Fibroblast of lung (primary cell): ENCODE results near the gene MCM3AP.

ENCODE experiments used
- EZH2 ChIP-seq: IDR thresholded peaks from 2 replicates; pipeline ENCODE4 v1.5.1; 2012; ENCODE audit warnings: low read length, control low read depth, mild to moderate bottlenecking; ENCODE audit errors: missing control alignments
- TF ChIP-seq, protein P1 (sequence below), 2 donors: IDR thresholded peaks in 1 of 2; conservative IDR thresholded peaks in 1 of 2; 1 replicate in 1 of 2; 2 replicates in 1 of 2; pipeline ENCODE4 v1.5.1; 2011 to 2012; ENCODE audit warnings: low read length in 2 of 2, control low read depth in 1 of 2, inconsistent platforms in 1 of 2, low read depth in 1 of 2, mild to moderate bottlenecking in 1 of 2

DNA sequence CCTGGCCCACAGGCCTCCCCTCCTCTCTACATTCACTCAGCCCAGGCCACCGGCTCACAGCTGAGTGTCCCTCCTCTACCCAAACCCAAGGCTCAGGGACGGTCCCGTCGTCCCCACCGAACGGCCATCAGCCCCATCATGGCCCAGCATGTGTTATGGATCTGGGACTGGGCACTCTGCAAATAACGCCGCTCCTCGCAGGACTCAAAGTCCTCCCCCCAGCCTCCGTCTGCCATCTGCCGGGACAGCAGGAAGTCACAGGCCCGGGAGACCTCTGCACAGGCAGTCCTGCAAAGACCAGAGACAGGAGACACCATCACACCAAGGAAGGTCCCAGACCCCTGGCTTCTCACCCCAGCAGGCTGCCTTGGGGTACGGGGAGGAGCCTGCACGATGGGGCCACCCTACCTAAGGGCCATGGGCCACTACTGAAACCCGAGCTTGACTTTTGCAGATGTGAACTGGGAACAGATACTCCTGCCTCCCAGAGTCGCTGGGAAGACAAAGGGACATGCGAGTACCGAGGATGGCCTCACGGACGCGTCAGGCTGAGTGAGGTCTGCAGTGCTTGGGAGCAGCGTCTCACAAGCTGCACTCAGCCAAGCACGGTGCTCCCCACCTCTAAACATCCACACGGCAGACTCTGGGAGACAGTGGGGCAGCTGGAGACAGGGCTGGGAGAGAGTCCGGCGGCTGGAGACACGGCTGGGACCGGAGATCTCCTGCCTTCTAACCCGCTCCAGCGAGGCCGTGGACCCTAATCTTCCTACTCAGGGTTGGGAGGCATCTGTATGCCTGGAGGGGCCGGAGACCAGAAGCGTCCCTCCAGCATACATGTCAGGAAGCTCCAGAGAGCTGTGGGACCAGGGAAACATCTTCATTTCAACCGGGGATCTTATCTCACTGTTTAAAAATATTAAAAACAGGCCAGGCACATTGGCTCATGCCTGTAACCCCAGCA is 90.8 kb downstream of the MCM3AP start:
- TF ChIP-seq, protein P1, sequence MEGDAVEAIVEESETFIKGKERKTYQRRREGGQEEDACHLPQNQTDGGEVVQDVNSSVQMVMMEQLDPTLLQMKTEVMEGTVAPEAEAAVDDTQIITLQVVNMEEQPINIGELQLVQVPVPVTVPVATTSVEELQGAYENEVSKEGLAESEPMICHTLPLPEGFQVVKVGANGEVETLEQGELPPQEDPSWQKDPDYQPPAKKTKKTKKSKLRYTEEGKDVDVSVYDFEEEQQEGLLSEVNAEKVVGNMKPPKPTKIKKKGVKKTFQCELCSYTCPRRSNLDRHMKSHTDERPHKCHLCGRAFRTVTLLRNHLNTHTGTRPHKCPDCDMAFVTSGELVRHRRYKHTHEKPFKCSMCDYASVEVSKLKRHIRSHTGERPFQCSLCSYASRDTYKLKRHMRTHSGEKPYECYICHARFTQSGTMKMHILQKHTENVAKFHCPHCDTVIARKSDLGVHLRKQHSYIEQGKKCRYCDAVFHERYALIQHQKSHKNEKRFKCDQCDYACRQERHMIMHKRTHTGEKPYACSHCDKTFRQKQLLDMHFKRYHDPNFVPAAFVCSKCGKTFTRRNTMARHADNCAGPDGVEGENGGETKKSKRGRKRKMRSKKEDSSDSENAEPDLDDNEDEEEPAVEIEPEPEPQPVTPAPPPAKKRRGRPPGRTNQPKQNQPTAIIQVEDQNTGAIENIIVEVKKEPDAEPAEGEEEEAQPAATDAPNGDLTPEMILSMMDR (conservative IDR thresholded peaks at IDR 0.05 in 1 of 2, IDR thresholded peaks at IDR 0.05 in 1 of 2; ENCODE audit: low read depth in 1 of 2, low read length in 2 of 2): no peak
- no peak for TF ChIP-seq EZH2
